NCI-H1048 (cell line): ENCODE data around the gene STK11IP.

Source experiments
- DNase-seq: peaks from one replicate; lab custom pipeline; 2025; lab: John Stamatoyannopoulos, UW

Gene STK11IP

DNA sequence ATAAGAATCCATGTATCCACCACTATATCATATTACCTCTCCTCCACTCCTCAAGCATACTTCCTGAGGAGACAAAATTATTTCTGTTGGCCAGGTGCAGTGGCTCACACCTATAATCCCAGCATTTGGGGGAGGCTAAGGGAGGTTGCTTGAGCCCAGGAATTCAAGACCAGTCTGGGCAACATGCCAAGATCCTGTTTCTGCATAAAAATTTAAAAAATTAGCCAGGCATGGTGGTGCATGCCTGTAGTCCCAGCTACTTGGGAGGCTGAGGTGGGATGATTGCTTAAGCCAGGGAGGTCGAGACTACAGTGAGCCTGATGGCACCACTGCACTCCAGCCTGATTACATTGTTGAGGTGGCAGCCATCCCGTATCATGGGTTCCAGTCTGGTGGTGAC is 16.3 kb upstream of the STK11IP start:
- DNase-seq: no peak

GRCh38 chr2:219591091-219591490 is 6.6 kb upstream of the STK11IP start:
- DNase-seq: no peak

DNA sequence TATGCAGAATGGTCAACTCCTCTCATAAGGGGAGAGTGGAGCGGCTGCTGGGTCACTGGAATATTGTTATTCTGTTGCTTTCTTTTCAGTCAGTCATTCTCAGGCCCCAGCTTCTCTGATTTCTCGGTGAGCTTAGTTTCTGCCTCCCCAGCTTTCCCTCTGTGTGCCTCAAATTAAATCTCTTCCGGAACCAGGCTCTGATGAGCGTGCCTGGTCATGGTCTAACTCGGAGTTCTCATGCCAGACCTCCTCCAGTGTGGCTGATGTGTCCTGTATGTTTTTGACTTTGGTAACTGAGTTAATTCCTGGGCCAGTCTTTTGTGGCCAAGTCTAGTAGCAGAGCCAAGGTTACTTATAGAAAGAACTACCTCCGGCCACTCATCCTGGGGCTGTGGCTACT is 4.9 kb upstream of the STK11IP start:
- DNase-seq: no peak

DNA sequence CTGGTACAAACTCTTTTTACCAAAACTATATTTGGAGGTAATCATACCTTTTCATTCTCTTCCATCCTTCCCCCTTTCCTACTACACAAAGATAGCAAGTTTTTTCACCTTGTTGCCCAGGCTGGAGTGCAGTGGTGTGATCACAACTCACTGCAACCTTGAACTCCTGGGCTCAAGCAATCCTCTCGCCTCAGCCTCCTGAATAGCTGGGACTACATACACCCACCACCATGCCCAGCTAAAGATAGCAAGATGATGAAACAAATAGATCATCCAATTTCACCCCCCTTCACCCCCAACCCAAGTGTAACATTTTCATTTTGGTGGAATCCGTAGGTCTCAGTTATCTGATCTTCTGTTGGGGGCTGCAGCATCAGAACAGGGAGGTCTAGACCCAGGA is 4.5 kb upstream of the STK11IP start:
- DNase-seq: no peak

- DNase-seq: no peak
Observed at GRCh38 chr2:219595256-219595655, 2.4 kb upstream of the STK11IP start.

GRCh38 chr2:219596954-219597551 is 604 bp upstream of the STK11IP start:
- DNase-seq: no peak

DNA sequence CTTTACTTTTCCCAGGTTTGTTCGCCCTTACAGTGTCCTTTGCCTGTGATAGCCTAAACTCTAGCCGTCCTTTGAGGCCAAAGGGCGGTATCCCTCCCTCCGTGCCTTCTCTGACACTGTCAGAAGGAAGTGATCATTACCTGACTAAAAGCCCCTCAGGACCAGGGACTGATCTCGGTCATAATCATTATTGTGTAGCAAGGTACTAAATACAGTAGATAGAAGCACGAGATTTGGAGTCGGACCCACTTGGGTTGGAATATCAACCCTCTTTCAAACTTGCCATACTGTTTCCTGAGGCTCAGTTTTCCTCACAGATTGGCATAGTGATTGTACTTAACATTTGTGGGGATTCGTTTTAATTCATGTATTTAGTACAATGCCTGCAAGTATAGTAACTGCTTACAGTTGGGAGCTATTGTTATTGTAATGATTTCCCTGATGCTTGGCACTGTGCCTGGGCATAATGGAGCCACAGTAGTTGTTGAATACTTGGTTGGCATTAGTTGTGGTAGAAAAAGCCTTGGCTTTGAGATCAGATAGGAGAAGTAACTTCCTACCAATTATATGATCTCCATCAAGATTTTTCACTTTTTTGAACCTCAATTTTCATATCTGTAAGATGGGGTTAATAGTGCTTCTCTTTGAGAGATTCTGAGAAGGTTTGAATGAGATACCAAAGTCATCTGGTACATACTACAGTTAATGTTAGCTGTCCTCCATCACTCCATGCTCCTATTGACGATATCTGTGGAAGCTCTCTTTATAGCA is 836 bp downstream of the STK11IP start:
- DNase-seq: no peak

DNA sequence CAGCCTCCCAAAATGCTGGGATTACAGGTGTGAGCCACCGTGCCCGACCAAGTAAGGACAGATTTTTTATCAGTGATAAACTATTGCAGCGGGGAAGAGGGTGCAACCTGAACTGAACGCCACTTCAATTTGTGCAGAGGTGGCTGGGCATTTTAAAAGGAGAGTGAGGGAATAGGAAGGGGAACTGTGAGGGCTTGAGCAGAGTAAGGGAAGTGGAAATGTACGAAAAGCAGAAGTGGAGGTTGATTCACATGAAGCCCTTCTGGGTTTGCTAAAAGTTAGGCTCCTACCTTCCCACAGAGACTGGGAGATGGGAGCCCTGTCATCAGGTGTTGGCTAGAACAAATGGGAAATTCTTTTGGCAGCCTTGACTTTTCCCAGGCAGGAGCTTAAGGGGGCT is 6.1 kb downstream of the STK11IP start:
- no peak for DNase-seq

GRCh38 chr2:219605607-219605954 is 7.9 kb downstream of the STK11IP start:
- no peak for DNase-seq

DNA sequence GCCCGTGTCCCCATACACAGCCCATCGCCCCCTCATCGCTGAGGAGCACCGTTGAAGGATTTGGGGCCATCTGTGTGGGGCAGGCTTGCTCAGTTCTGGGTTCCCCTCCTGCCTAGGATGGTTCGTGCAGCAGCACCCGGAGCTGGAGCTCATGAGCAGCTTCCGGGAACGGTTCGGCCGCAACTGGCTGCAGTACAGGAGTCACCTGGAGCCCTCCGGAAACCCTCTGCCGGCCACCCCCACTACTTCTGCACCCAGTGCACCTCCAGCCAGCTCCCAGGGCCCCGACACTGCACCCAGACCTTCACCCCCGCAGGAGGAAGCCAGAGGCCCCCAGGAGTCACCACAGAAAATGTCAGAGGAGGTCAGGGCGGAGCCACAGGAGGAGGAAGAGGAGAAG is 10.3 kb downstream of the STK11IP start:
- DNase-seq: no peak

GRCh38 chr2:219608399-219608964 is 10.8 kb downstream of the STK11IP start:
- DNase-seq: no peak

- DNase-seq: no peak
Observed at GRCh38 chr2:219609149-219609750, 11.6 kb downstream of the STK11IP start.

GRCh38 chr2:219611306-219611705 is 13.6 kb downstream of the STK11IP start:
- DNase-seq: no peak

DNA sequence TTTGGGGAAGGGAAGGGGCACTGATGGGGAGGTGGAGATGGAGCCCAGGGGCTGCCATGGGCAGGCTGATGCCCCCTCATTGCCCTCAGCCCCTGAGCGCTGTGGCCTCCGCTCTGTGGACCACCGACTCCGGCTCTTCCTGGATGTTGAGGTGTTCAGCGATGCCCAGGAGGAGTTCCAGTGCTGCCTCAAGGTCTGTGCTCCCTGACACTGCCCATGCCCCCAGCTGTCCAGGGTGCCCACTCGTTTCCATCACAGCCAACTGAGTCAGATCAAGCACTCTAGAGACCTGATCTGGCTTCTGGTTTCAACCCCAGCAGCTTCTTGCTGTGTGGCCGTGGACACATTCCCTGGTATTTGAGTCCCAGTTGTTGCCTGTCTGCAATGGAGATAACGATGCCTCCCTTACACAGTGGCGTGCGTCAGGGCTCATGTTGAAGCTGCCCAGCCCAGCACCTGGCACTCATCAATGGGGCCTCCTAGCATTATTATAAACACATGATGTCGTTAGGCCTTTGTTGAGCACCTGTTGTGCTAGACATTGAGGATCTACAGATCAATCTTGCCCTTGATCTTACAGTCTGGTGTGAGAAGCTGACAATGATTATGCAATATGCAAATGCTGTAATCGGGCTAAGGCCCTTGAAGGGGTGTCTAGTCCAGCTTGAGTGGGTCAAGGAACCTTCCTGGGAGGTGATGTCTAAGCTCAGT is 14.4 kb downstream of the STK11IP start:
- no peak for DNase-seq

- DNase-seq: no peak
Observed at GRCh38 chr2:219612577-219613286, 15.1 kb downstream of the STK11IP start.

DNA sequence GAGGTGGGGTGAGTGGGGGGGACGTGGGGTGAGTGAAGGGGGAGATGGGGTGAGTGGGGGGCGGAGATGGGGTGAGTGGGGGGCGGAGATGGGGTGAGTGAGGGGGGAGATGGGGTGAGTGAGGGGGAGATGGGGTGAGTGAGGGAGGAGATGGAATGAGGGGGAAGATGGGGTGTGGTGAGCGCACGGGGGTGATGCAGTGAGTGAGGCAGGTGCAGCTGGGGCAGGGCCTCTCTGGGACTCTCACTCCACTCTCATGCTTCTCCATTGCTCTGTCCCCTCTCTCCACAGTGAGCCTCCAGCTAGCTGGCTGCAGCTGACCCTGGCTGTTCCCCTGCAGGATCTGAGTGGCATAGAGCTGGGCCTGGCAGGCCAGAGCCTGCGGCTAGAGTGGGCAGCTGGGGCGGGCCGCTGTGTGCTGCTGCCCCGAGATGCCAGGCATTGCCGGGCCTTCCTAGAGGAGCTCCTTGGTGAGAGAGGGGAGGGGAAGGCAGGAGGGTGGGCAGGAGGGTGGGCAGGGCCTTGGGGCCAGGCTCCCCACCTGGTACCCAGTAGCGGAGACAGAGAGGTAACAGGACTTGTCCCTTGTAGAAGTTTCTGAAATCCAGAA is 15.9 kb downstream of the STK11IP start:
- DNase-seq: no peak

DNA sequence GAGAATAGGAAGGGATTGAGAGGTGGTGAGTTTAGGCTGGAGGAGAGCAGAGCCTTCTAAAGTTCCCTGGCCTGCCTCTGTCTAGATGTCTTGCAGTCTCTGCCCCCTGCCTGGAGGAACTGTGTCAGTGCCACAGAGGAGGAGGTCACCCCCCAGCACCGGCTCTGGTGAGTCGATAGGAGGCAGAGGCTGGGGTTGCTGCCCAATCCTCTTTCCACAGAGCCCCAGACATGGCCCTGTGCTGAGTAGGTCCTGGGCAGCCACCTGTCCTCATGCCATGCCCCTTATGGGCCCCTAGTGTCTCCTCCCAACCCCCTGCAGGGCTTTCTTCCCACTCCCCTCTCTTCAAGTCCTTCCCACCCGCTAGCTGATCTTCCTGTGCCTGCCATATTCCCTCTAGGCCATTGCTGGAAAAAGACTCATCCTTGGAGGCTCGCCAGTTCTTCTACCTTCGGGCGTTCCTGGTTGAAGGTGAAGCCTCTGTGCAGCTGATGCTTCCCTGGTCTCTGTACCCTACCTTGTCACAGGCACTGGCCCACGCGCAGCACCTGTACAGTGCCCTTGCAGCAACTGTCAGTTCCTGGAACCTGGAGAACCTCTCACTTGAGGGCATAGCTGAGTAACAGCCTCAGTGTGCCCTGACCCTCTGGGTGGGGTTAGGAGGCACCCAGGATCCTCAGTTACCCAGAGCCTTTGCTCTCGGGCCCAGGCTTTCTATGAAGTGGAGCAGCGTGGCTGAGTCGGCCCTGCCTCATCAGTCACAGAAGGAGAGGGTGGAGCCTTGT is 16.6 kb downstream of the STK11IP start:
- DNase-seq: no peak

DNA sequence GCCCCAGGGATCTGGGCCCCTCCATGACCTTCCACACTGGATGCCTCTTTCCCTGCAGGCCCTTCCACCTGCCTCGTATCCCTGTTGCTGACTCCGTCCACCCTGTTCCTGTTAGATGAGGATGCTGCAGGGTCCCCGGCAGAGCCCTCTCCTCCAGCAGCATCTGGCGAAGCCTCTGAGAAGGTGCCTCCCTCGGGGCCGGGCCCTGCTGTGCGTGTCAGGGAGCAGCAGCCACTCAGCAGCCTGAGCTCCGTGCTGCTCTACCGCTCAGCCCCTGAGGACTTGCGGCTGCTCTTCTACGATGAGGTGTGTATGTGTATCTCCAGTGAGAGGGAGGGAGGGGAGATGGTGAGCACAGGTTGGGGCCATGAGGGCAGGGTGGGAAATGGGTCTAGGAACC is 17.4 kb downstream of the STK11IP start:
- no peak for DNase-seq

- no peak for DNase-seq
Observed at GRCh38 chr2:219615894-219616293, 18.2 kb downstream of the STK11IP start.

DNA sequence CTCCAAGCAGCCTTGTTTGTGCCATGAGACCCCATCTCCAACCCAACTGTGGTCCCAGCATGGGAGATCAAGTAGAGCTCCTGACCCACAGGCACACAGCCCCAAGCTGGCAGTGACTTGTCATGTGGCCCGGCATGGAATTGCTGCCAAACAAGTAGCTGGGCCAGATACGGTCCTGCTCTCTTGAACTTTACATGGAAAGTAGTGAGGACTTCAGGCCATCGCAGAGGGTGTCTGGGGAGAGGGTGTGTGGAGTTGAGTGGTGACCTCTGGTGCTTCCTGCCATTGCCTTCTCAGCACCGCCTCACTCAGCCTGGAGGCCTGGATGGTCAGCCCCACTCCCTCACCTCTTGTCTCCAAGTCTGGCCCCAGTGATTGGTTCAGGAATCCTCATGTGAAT is 18.9 kb downstream of the STK11IP start:
- DNase-seq: no peak

DNA sequence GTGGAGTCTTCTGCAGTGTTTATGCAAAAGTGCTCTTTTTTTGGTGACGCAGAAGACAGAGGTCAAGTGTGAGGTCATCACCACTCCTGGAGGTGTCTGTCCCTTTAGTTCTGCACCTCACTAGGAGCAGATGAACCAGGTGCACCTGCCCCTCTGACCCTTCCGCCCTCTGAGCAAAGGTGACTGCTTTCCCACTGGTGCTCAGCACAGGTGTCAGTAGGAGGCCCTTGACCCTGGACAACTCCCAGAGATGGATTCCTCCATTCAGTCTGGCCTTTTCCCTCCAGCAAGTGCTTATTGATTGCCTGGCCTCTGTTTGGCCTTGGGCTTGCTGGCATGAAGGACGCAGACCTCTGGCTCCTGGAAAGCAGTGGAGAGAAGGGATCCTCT is 21.1 kb downstream of the STK11IP start:
- no peak for DNase-seq
